ENCODE data around the gene IGSF3. TPM values are rescaled to one million over a fixed set of nuclear protein-coding genes. Genes with fewer than 3 reads are reported as not detected.

Gene IGSF3
- total RNA-seq, 1 experiment from 2014 or later, result 4.0 TPM

GRCh38 chr1:116706841-116707240, 39.3 kb upstream of the IGSF3 start:
- Histone ChIP-seq H3K9me3 (ENCODE audit: low read depth, low read length, poor library complexity, severe bottlenecking) (no peaks in the 10 kb centered on the region), H3K27ac (ENCODE audit: low read depth, low read length, poor library complexity, severe bottlenecking) (no peak overlapping the region), H3K4me1 (ENCODE audit: insufficient read depth, low read length, poor library complexity, severe bottlenecking) (peaks cover 4% of the 10 kb centered on the region), H3K4me3 (ENCODE audit: low read depth, low read length, poor library complexity, severe bottlenecking) (no peak overlapping the region), H3K27me3 (replicated peaks; ENCODE audit: insufficient read depth, low read depth, low read length, poor library complexity) (no peaks in the 10 kb centered on the region), H3K36me3 (ENCODE audit: insufficient read depth, low read length, poor library complexity, severe bottlenecking) (no peaks in the 10 kb centered on the region)
- POLR2A ChIA-PET (ENCODE audit: low non-redundant PET), result no interaction called here
- intact Hi-C loops (cut with micrococcal nuclease; ENCODE audit: unreplicated experiment), result no loop called here
- no peak for DNase-seq (ENCODE audit: low spot score)
- no TSS peak for BruUV-seq (replicated peaks)
- TF ChIP-seq EZH2 (IDR thresholded peaks at IDR 0.05; ENCODE audit: borderline replicate concordance, low read depth, low read length, poor library complexity, severe bottlenecking) (no peak), CTCF (conservative IDR thresholded peaks at IDR 0.05; ENCODE audit: low read depth, low read length) (no peak)
- CTCF ChIA-PET, result no interaction called here

GRCh38 chr1:116706123-116706522, 38.6 kb upstream of the IGSF3 start:
- POLR2A ChIA-PET (ENCODE audit: low non-redundant PET), result no interaction called here
- Histone ChIP-seq H3K4me1 (ENCODE audit: insufficient read depth, low read length, poor library complexity, severe bottlenecking) (no peaks in the 10 kb centered on the region), H3K36me3 (ENCODE audit: insufficient read depth, low read length, poor library complexity, severe bottlenecking) (no peaks in the 10 kb centered on the region), H3K27me3 (replicated peaks; ENCODE audit: insufficient read depth, low read depth, low read length, poor library complexity) (no peaks in the 10 kb centered on the region), H3K27ac (ENCODE audit: low read depth, low read length, poor library complexity, severe bottlenecking) (no peak overlapping the region), H3K9me3 (ENCODE audit: low read depth, low read length, poor library complexity, severe bottlenecking) (no peaks in the 10 kb centered on the region), H3K4me3 (ENCODE audit: low read depth, low read length, poor library complexity, severe bottlenecking) (no peak overlapping the region)
- BruUV-seq (replicated peaks), result no TSS peak
- CTCF ChIA-PET, result no interaction called here
- TF ChIP-seq CTCF (conservative IDR thresholded peaks at IDR 0.05; ENCODE audit: low read depth, low read length) (no peak), EZH2 (IDR thresholded peaks at IDR 0.05; ENCODE audit: borderline replicate concordance, low read depth, low read length, poor library complexity, severe bottlenecking) (no peak)
- intact Hi-C loops (cut with micrococcal nuclease; ENCODE audit: unreplicated experiment), result no loop called here
- no peak for DNase-seq (ENCODE audit: low spot score)

- no peaks in the 10 kb centered on the region for H3K9me3 ChIP-seq (ENCODE audit: low read depth, low read length, poor library complexity, severe bottlenecking)
- no peak overlapping the region for H3K27ac ChIP-seq (ENCODE audit: low read depth, low read length, poor library complexity, severe bottlenecking)
- intact Hi-C loops (cut with micrococcal nuclease; ENCODE audit: unreplicated experiment), result no loop called here
- no peaks in the 10 kb centered on the region for H3K27me3 ChIP-seq (replicated peaks; ENCODE audit: insufficient read depth, low read depth, low read length, poor library complexity)
- ChIA-PET POLR2A (ENCODE audit: low non-redundant PET) (no interaction called here), CTCF (no interaction called here)
- H3K4me1 ChIP-seq (ENCODE audit: insufficient read depth, low read length, poor library complexity, severe bottlenecking), result no peaks in the 10 kb centered on the region
- no peaks in the 10 kb centered on the region for H3K36me3 ChIP-seq (ENCODE audit: insufficient read depth, low read length, poor library complexity, severe bottlenecking)
- no peak overlapping the region for H3K4me3 ChIP-seq (ENCODE audit: low read depth, low read length, poor library complexity, severe bottlenecking)
- no peak for TF ChIP-seq EZH2 (IDR thresholded peaks at IDR 0.05; ENCODE audit: borderline replicate concordance, low read depth, low read length, poor library complexity, severe bottlenecking)
- TF ChIP-seq CTCF (conservative IDR thresholded peaks at IDR 0.05; ENCODE audit: low read depth, low read length), result no peak
- BruUV-seq (replicated peaks), result no TSS peak
- DNase-seq (ENCODE audit: low spot score), result no peak
These were observed 36.7 kb upstream of the IGSF3 start for GRCh38 chr1:116704278-116704677.

All from A673 (cell line).